Hypothalamus (tissue), 51 donors: ENCODE measurements around the gene AKR7A2.

ENCODE experiments used
- DNase-seq, 51 donors: peaks; one replicate each; lab custom pipeline; 2025; lab: John Stamatoyannopoulos, UW

AKR7A2 gene

DNA sequence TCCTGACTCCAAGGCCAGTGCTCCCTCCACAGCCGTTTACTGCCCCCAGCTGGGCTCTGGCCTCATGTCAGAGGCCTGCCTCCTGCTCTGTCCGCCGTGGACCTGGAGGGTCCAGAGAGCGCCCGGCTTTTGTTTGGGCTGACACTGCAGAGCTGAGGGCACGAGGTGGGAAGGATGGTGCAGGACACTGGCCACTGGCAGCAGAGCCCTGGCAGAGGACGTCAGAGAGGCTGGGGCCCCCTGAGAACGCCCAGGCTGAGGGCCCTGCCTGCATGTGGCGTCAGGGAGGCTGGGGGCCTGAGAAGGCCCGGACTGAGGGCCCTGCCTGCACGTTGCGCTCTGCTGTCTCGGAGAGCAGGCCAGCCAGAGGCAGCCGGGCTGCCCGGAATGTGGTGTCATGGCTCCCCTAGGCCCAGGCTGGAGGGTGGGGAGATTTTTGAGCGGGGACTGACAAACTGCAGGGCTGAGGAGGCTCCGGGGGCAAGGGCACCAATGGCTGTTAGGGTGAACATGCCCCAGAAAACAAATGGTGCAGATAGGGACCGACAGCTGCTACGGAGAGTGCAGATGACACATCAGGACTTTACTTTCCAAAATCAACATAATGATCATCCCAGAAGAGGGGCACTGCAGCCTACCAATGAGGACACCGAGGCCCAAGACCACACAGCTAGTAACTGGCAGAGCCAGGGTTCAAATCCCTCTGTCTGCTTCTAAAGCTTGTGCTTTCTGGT, 31.8 kb upstream of the AKR7A2 start:
- no peak for DNase-seq

- no peak for DNase-seq
Measured at GRCh38 chr1:19342894-19343616, 31.1 kb upstream of the AKR7A2 start.

DNA sequence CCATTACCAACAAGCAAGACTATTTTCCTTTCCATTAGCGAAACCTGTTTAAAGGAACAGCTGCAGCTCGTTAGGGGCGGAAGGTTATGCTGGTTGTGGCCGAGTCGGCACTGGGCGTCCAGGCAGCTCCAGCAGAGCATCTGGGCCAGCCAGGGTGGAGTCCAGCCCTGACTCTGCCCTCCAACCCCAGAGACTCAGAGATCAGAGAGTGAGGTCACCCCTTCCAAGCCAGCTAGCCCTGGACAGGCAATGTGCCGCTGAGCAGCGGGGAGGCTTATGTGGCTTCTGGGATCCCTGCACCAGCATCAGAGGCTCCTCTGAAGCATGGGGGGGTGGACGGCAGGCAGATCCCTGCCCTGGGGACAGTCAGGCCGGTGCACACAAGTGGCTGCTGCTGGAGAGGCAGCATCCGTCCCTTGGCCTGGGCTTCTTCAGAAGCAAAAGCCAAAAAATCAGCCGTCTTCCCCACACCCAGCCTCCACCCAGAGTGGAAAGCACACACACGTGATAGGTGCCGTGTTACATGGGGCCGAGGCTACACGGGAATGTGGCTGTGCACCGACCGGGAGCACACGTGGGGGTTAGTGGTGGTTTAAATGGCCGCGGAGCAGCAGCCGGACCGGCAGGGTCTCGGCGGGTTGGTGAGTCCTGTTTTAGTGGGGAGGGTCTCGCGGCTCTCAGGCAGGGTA, 30.3 kb upstream of the AKR7A2 start:
- no peak for DNase-seq

DNA sequence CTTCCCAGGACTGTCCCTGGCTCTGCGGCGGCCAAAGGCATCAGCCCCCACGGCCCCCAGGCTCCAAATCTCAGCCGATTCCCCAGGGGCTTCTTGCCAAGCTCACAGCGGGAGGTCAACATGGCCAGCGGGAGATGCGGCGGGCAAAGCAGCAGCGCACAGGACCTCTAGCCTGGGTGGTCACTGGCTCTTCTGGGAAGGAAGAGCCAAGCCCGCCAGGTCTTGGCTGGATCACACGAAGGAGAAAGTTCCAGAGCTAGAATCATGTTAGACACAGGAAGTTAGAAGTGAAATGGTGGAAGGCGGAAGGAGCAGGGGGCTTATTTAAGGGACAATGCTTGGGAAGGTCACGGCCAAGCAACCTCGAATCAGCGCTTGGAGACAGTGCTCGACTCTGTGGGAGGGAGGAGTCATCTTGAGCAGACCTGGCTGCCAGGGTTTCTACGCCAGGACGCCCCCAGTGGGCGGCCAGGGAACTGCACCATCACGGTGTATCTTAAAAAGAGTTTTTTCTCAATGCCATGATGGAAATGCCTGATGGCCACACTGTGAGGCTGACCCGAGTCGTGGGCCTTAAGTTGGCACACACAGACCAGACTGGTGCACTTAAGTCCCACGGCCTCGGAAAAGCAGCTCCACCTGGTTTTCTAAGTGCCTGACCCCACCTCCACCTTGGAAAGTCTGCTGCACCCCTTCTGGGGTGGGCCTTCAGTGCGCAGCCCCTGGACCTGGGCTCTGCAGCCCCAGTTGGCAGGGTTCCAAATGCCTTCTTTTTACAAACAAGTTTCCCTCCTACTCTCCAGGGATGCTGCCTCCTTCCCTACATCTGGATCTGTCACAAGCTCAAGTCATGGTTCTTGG, 29.5 kb upstream of the AKR7A2 start:
- DNase-seq: peak in 33 of 51 donors; percentile 2 to 66 (median 33)

GRCh38 chr1:19340387-19340937, 28.5 kb upstream of the AKR7A2 start:
- no peak for DNase-seq

DNA sequence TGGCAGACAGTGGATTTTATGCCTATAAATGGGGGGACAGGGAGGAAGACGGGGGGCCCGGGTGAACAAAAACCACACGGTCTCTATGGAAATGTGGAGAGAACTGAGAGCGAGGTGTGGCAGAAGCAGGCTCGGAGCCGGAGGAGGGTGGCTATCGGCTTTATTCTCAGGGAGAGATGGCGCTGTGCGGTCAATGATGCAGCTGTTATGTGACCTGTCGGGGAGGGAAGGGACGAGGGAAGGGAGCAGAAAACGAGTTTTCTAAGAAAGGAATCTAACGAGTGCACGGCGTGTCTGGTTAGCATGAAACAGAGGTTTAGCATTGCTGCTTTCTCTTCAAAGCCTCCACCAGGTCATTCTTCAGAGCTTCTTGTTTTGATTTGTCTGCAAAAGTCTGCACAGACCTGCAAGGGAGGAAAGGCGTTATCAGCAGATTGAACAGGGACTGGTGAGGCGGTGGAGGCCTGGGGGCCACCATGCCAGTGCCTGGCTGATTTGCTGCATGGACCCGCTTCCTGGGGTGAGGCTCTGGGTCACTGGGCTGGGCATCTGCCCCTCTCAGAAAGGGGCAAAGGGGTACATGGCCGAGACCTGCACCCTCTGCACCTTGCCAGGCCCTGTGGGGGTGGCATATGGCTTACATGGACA, 27.4 kb upstream of the AKR7A2 start:
- peak in 1 of 51 donors; percentile 18 for DNase-seq

GRCh38 chr1:19338323-19338762, 26.4 kb upstream of the AKR7A2 start:
- DNase-seq: peak in 1 of 51 donors; percentile 11

DNA sequence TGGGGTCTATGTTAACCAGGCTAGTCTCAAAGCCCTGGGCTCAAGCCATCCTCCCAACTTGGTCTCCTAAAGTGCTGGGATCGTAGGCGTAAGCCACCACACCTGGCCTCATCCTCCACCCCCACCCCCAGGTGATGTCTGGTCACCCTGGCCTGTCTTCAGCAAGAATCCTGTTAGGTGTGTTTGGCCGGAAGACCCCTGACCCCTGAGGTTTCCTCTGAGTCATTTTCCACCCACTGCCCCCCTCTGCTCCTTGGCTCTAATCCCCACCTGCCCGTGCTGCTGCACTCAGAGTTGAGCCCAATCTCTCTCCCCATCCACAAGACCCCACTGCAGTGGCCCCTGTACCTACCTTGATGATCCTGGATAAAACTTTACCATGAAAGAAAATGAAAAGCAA, 25.3 kb upstream of the AKR7A2 start:
- no peak for DNase-seq

- no peak for DNase-seq
Measured at GRCh38 chr1:19336543-19336942, 24.6 kb upstream of the AKR7A2 start.

DNA sequence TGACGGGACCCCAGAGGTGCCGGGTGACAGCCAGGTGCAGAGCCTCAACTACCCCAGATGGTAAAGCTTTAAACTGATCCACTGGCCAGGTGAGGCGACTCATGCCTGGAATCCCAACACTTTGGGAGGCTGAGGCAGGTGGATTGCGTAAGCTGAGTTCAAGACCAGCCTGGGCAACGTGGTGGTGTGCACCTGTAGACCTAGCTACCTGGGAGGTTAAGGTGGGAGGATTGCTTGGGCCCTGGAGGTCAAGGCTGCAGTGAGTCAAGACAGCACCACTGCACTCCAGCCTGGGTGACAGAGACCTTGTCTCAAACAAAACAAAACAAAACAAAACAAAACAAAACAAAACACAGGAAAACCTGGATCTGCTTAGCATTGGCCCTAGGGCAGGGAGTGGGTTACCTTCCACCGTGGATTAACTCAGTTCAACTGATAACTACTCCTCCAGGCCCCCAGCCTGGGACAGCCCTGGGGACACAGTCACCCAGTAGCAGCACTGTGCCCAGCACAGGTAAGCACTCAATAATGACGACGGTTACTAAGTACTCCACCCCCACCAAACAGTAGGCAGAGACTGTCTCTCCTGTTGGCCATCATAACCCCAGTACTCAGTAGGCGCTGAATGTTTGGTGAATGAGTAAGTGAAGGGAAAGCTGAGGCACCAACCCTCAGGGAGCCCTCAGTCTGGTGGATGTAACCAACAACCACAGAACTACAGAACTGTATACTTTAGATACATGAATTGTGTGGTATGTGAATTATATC, 21.8 kb upstream of the AKR7A2 start:
- no peak for DNase-seq

- DNase-seq: no peak
Measured at GRCh38 chr1:19332832-19333231, 20.9 kb upstream of the AKR7A2 start.

DNA sequence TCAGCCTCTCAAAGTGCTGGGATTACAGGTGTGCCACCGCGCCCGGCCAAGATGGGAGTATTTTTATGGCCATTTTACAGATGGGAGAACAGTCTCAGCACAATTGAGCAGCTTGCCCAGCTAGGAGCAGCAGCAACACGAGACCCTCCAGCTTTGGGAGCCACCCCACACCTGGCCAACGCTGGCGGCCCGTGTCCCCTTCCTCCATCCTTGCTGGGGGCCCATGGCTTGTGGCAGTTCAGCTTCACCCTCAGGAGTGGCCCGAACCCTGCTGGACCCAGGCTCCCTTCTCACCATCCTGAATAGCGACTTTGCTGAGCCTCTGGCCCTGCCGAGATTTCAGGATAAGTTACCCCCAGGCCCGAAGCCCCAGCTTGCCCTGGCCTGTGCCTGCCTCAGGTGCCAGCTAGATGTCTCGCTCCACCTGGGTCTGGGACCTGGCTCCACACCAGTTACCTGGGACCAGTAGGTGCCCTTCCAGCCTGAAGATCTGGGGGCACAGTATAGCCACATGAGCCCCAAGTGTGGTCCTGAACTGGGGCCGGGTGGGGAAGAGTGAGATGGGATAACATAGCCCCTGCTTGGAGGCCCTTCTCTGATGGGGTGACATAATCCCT, 19.4 kb upstream of the AKR7A2 start:
- no peak for DNase-seq

DNA sequence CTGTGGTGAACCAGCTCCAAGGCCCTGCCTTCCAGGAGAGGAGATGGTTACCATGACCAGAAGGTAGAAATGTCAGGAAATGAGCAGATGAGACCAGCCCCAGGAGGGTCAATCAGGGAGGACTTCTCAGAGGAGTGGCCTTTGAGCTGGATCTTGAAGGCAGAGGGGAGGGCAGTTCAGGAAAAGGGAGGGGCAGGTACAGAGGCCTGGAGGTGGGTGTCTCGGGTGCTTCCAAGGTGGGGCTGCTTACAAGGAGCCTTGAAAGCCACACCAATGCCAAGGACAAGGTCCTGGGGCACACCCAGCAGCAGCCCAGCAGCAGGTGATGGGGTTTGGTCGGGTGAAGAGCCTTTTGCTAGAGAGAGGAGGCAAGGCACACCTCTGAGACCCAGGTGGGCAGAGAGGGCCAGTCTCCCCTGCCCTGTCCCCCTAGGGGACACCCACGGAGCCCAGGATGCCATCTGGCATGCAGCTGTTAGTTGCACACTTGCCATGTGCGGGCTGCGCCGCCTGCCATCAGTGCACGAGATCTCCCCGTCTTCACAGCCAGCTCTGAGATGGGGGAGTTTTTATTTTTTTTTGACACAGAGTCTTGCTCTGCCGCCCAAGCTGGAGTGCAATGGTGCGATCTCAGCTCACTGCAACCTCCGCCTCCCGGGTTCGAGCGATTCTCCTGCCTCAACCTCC, 18.6 kb upstream of the AKR7A2 start:
- no peak for DNase-seq

GRCh38 chr1:19329611-19330010, 17.7 kb upstream of the AKR7A2 start:
- DNase-seq: no peak

DNA sequence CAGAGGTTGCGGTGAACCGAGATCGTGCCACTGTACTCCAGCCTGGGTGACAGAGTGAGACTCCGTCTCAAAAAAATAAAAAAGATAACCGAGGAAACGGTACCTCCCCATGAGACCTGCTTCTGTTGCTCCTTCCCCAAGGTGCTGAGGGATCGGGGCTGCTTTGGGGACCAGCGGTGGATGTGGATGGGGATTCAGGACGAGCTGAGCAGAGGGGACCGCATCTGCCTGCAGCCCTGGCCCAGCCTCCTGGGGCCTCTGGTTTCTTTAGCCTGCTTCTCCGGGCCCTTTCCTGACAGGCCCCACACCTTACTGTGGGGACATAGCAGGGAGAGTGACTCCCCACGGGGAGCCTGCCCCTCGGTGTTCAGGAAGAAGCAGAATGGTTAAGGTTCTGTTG, 17.2 kb upstream of the AKR7A2 start:
- no peak for DNase-seq

- DNase-seq: no peak
Measured at GRCh38 chr1:19328486-19328885, 16.5 kb upstream of the AKR7A2 start.

- DNase-seq: no peak
Measured at GRCh38 chr1:19327736-19328135, 15.8 kb upstream of the AKR7A2 start.

DNA sequence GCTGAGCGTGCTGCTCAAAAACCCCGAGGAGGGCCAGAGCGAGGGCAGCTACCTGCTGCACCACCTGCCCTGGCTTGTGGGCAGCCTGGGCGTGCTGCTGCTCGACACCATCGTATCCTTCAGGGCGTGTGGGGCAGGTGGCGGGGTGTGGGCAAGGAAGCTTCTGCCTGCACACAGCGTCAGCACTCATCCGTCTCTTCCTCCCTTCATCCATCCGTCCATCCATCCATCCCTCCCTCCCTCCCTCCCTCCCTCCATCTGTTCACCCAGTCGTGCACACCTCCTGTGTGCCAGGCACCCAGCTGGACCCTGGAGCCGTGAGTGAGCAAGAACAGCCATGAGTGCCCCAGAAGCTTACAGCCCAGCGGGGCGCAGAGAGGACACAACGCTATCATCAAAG, 15.4 kb upstream of the AKR7A2 start:
- DNase-seq: no peak
